HepG2 (cell line): ENCODE measurements around the gene SHC1. TPM values are rescaled to one million over a fixed set of nuclear protein-coding genes. Genes with fewer than 3 reads are reported as not detected.

Source experiments
- AGO1 ChIP-seq: fragments of 200-400 bp; formaldehyde crosslinking; IDR thresholded peaks from 2 replicates; pipeline ENCODE4 v1.6.1; 2017; ENCODE audit warnings: mild to moderate bottlenecking, low read depth, low read length, moderate library complexity; ENCODE audit not compliant: poor library complexity, severe bottlenecking
- ARID5B ChIP-seq: IDR thresholded peaks from 2 replicates; pipeline ENCODE4 v1.4.0; 2020; ENCODE audit warnings: mild to moderate bottlenecking, missing genetic modification reagents
- ATAD3A ChIP-seq: sonication (generic); formaldehyde crosslinking; IDR thresholded peaks from 2 replicates; pipeline ENCODE4 v1.4.0; 2020; ENCODE audit warnings: missing genetic modification reagents
- BHLHE40 ChIP-seq: IDR thresholded peaks from 2 replicates; pipeline ENCODE4 v1.6.1; 2011; ENCODE audit warnings: low read length, improper control_type of control experiment
- BRCA1 ChIP-seq: sonication (generic); formaldehyde crosslinking; IDR thresholded peaks from 2 replicates; pipeline ENCODE4 v1.4.0; 2020; ENCODE audit warnings: missing genetic modification reagents
- CBFB ChIP-seq: sonication (generic); formaldehyde crosslinking; IDR thresholded peaks from 2 replicates; pipeline ENCODE4 v1.4.0; 2020; ENCODE audit warnings: missing genetic modification reagents
- CBX1 ChIP-seq: IDR thresholded peaks from one replicate; pipeline ENCODE4 v1.6.1; 2016; ENCODE audit warnings: antibody characterized with exemption, low read depth
- CCDC6 ChIP-seq: sonication (generic); formaldehyde crosslinking; IDR thresholded peaks from 2 replicates; pipeline ENCODE4 v1.8.1; 2022; ENCODE audit warnings: mild to moderate bottlenecking, missing genetic modification reagents, moderate library complexity
- ETS1 ChIP-seq: sonication (generic); formaldehyde crosslinking; IDR thresholded peaks from 2 replicates; pipeline ENCODE4 v1.4.0; 2020; ENCODE audit warnings: missing genetic modification reagents
- FOXO4 ChIP-seq: sonication (generic); formaldehyde crosslinking; conservative IDR thresholded peaks from 2 replicates; pipeline ENCODE4 v1.8.1; 2023; ENCODE audit warnings: missing genetic modification reagents
- JUND ChIP-seq: sonication (generic); formaldehyde crosslinking; IDR thresholded peaks from 2 replicates; pipeline ENCODE4 v1.8.0; 2022; ENCODE audit warnings: mild to moderate bottlenecking, missing genetic modification reagents
- KDM2A ChIP-seq: sonication (generic); formaldehyde crosslinking; IDR thresholded peaks from 2 replicates; pipeline ENCODE4 v1.4.0; 2020; ENCODE audit warnings: low read depth, missing genetic modification reagents, borderline replicate concordance
- MAZ ChIP-seq, 2 experiments: sonication (generic) in 1 of 2; formaldehyde crosslinking in 1 of 2; IDR thresholded peaks; 2 replicates each; pipeline versions ENCODE4 v1.5.0 to v1.6.1; 2012 to 2020; ENCODE audit warnings: low read depth in 2 of 2, mild to moderate bottlenecking in 2 of 2, borderline replicate concordance in 1 of 2, improper control_type of control experiment in 1 of 2, low read length in 1 of 2, missing genetic modification reagents in 1 of 2, moderate library complexity in 1 of 2
- MEF2D ChIP-seq: sonication (generic); formaldehyde crosslinking; IDR thresholded peaks from 2 replicates; pipeline ENCODE4 v1.5.1; 2020; ENCODE audit warnings: mild to moderate bottlenecking, missing genetic modification reagents
- MXI1 ChIP-seq: IDR thresholded peaks from 3 replicates; pipeline ENCODE4 v1.6.1; 2012; ENCODE audit warnings: low read depth, low read length, inconsistent platforms, borderline replicate concordance
- PHF20 ChIP-seq: sonication (generic); formaldehyde crosslinking; IDR thresholded peaks from 2 replicates; pipeline ENCODE4 v1.5.0; 2020; ENCODE audit warnings: mild to moderate bottlenecking, missing genetic modification reagents
- RXRA ChIP-seq: sonication (generic); formaldehyde crosslinking; IDR thresholded peaks from 2 replicates; pipeline ENCODE4 v1.5.1; 2020; ENCODE audit warnings: missing genetic modification reagents
- ZEB1 ChIP-seq: IDR thresholded peaks from 2 replicates; pipeline ENCODE4 v1.6.1; 2012; ENCODE audit warnings: mild to moderate bottlenecking, low read depth, inconsistent platforms; ENCODE audit not compliant: insufficient replicate concordance
- ZNF230 ChIP-seq: sonication (generic); formaldehyde crosslinking; IDR thresholded peaks from 2 replicates; pipeline ENCODE4 v1.4.0; 2020; ENCODE audit warnings: mild to moderate bottlenecking, missing genetic modification reagents
- ZNF350 ChIP-seq: sonication (generic); formaldehyde crosslinking; IDR thresholded peaks from 2 replicates; pipeline ENCODE4 v1.4.0; 2020; ENCODE audit warnings: mild to moderate bottlenecking, low read depth, missing genetic modification reagents, borderline replicate concordance
- ZNF572 ChIP-seq: sonication (generic); formaldehyde crosslinking; IDR thresholded peaks from 2 replicates; pipeline ENCODE4 v1.5.1; 2020; ENCODE audit warnings: mild to moderate bottlenecking, missing genetic modification reagents
- ZNF616 ChIP-seq: sonication (generic); formaldehyde crosslinking; IDR thresholded peaks from 2 replicates; pipeline ENCODE4 v1.5.0; 2020; ENCODE audit warnings: low read depth, mild to moderate bottlenecking, missing genetic modification reagents
- ZNF773 ChIP-seq: sonication (generic); formaldehyde crosslinking; IDR thresholded peaks from 2 replicates; pipeline ENCODE4 v1.4.0; 2020; ENCODE audit warnings: missing genetic modification reagents, borderline replicate concordance
- ZNF790 ChIP-seq: sonication (generic); formaldehyde crosslinking; IDR thresholded peaks from 2 replicates; pipeline ENCODE4 v1.8.0; 2022; ENCODE audit warnings: missing genetic modification reagents, mild to moderate bottlenecking, borderline replicate concordance
- polyA plus RNA-seq, 8 experiments: library from polyadenylated mRNA; depleted of rRNA in 3 of 8; stranded (reverse) in 7 of 8; unstranded in 1 of 8; fragments of >200 nt; fragmentation: Illumina TruSeq in 4 of 8; extraction: Trizol in 4 of 8; gene quantifications; 2 replicates each; pipeline versions ENCODE4 v1.2.1 to v1.2.3, GENCODE V29; 2011 to 2016; ENCODE audit warnings: low read depth in 4 of 8, missing spikeins in 1 of 8, mixed read lengths in 1 of 8; ENCODE audit not compliant: insufficient read depth in 1 of 8
- total RNA-seq, 5 experiments: library from RNA; depleted of rRNA; stranded (reverse); fragments of >200 nt; fragmentation: Illumina TruSeq; extraction: Trizol; gene quantifications; 2 replicates each; pipeline ENCODE4 v1.2.3, GENCODE V29; 2016; ENCODE audit warnings: low read depth in 1 of 5

Gene SHC1
- total and polyA plus RNA-seq, 2 of the 13 experiments (the other 11 are each of a cell fraction or from before 2014, with no cell fraction given) = 52.0 to 137 TPM

- TF ChIP-seq ZNF773 (CRISPR knock-in tag) (no peak), CCDC6 (CRISPR knock-in tag) (peak; percentile 89; the same call in 1 of the 2 replicates), BHLHE40 (peak; percentile 38; the same call in 1 of the 2 replicates), MXI1 (peak; percentile 100), MEF2D (CRISPR knock-in tag) (peak; percentile 83; the same call in 1 of the 2 replicates), PHF20 (CRISPR knock-in tag) (peak; percentile 82; the same call in 1 of the 2 replicates), ETS1 (CRISPR knock-in tag) (no peak), JUND (CRISPR knock-in tag) (0 out of 2 replicates have a peak, but pooled peaks have one; percentile 37), AGO1 (no peak), ARID5B (CRISPR knock-in tag) (no peak), ATAD3A (CRISPR knock-in tag) (no peak), CBFB (CRISPR knock-in tag) (0 out of 2 replicates have a peak, but pooled peaks have one; percentile 57), BRCA1 (no peak), ZNF616 (CRISPR knock-in tag) (peak; percentile 31; the same call in 1 of the 2 replicates), CBX1 (peak; percentile 20), ZNF230 (CRISPR knock-in tag) (0 out of 2 replicates have a peak, but pooled peaks have one; percentile 38), KDM2A (peak; percentile 42; the same call in 1 of the 2 replicates), FOXO4 (CRISPR knock-in tag) (no peak), MAZ (IDR thresholded peaks at IDR 0.05; ENCODE audit: borderline replicate concordance, low read depth, low read length) (no peak), MAZ (CRISPR knock-in tag; IDR thresholded peaks at IDR 0.05; ENCODE audit: low read depth) (peak; percentile 56), ZNF350 (no peak; the same call in 1 of the 2 replicates), RXRA (CRISPR knock-in tag) (peak; percentile 35; the same call in 1 of the 2 replicates), ZNF790 (CRISPR knock-in tag) (no peak), ZNF572 (CRISPR knock-in tag) (no peak), ZEB1 (no peak)
Observed at GRCh38 chr1:154974102-154974807, 3.7 kb upstream of the SHC1 start, which contains the start of gene CKS1B (continued).
